HCT116 (cell line): ENCODE data around the gene CYSRT1. TPM values are rescaled to one million over a fixed set of nuclear protein-coding genes. Genes with fewer than 3 reads are reported as not detected.

ENCODE experiments used
- ATAC-seq: fragments of 200-7000 bp; cut with Tn5 transposase; 2 replicates; pipeline ENCODE4 v1.9.1; 2020; ENCODE audit warnings: mild to moderate bottlenecking, moderate library complexity
- BruUV-seq: library from RNA; stranded (reverse); fragments of 400-500 nt; replicated peaks from 2 replicates; lab custom pipeline; 2021; lab: Mats Ljungman, UMichigan
- CTCF ChIA-PET: fragments of 300-600 bp; sonication (Branson Sonifier 250); formaldehyde crosslinking; loops from one replicate; lab custom pipeline; 2021; ENCODE audit warnings: antibody characterized with exemption; lab: Charles Lee
- POLR2A ChIA-PET: fragments of 300-600, 350-600 bp; sonication (Branson Sonifier 250); formaldehyde crosslinking; loops from one replicate; lab custom pipeline; 2021; ENCODE audit warnings: antibody characterized with exemption; lab: Charles Lee
- RAD21 ChIA-PET, 2 experiments: fragments of 300-600 bp; sonication (Branson Sonifier 250); formaldehyde crosslinking; loops; one replicate each; lab custom pipeline; 2023; ENCODE audit warnings: low total read pairs in 2 of 2; ENCODE audit not compliant: uncharacterized antibody in 2 of 2, unreplicated experiment in 2 of 2, low non-redundant PET in 1 of 2; lab: Charles Lee
- DNase-seq: peaks from one replicate; pipeline ENCODE4 v3.0.0-alpha.2; 2010; ENCODE audit warnings: low read depth, low spot score
- H2AFZ ChIP-seq: fragments of 200-600 bp; shearing (Covaris generic), sonication (generic); 2 replicates; pipeline ENCODE4 v1.6.1; 2017; ENCODE audit warnings: low read depth, mixed run types, mixed read lengths, antibody characterized with exemption, low read length; ENCODE audit not compliant: poor library complexity, severe bottlenecking
- H3K27ac ChIP-seq: 2 replicates; pipeline ENCODE4 v1.5.1; 2012; ENCODE audit warnings: low read depth, low read length
- H3K27me3 ChIP-seq: fragments of 200-600 bp; sonication (generic); 2 replicates; pipeline ENCODE4 v1.6.1; 2016; ENCODE audit warnings: mixed run types, low read length, mixed read lengths; ENCODE audit not compliant: insufficient read depth
- H3K36me3 ChIP-seq, 2 experiments: fragments of 200-500 bp in 1 of 2; fragments of 200-600 bp in 1 of 2; sonication (Bioruptor generic) in 1 of 2; sonication (generic) in 1 of 2; 2 replicates each; pipeline versions ENCODE4 v1.5.1 to v1.6.1; 2014 to 2016; ENCODE audit warnings: low read length in 2 of 2, inconsistent platforms in 1 of 2, mixed read lengths in 1 of 2, mixed run types in 1 of 2; ENCODE audit not compliant: insufficient read depth in 2 of 2, control insufficient read depth in 1 of 2
- H3K4me1 ChIP-seq, 2 experiments: fragments of 200-600 bp in 1 of 2; sonication (generic) in 1 of 2; 2 replicates each; pipeline versions ENCODE4 v1.5.1 to v1.6.1; 2012 to 2017; ENCODE audit warnings: low read length in 2 of 2, inconsistent platforms in 1 of 2, mild to moderate bottlenecking in 1 of 2, mixed read lengths in 1 of 2, mixed run types in 1 of 2, moderate library complexity in 1 of 2; ENCODE audit not compliant: insufficient read depth in 2 of 2, control insufficient read depth in 1 of 2
- H3K4me2 ChIP-seq: fragments of 200-600 bp; sonication (generic); 2 replicates; pipeline ENCODE4 v1.6.1; 2017; ENCODE audit warnings: mixed run types, low read length, mixed read lengths
- H3K4me3 ChIP-seq, 2 experiments: fragments of 200-600 bp in 1 of 2; sonication (generic) in 1 of 2; replicated peaks in 1 of 2; 2 replicates each; pipeline ENCODE4 v1.5.1; 2011 to 2016; ENCODE audit warnings: low read length in 2 of 2, control low read depth in 1 of 2, low read depth in 1 of 2, mild to moderate bottlenecking in 1 of 2, mixed read lengths in 1 of 2, mixed run types in 1 of 2
- H3K79me2 ChIP-seq: fragments of 200-600 bp; sonication (generic); 2 replicates; pipeline ENCODE4 v1.6.1; 2017; ENCODE audit warnings: mild to moderate bottlenecking, mixed run types, low read length, moderate library complexity, mixed read lengths; ENCODE audit not compliant: insufficient read depth
- H3K9ac ChIP-seq: fragments of 200-600 bp; sonication (generic); 2 replicates; pipeline ENCODE4 v1.6.1; 2016; ENCODE audit warnings: low read length, mixed read lengths
- H3K9me2 ChIP-seq: fragments of 200-600 bp; sonication (generic), shearing (Covaris generic); 2 replicates; pipeline ENCODE4 v1.6.1; 2017; ENCODE audit warnings: mixed run types, mild to moderate bottlenecking, moderate library complexity; ENCODE audit not compliant: insufficient read depth
- H3K9me3 ChIP-seq, 2 experiments: fragments of 200-500 bp in 1 of 2; fragments of 200-600 bp in 1 of 2; sonication (Bioruptor generic) in 1 of 2; sonication (generic) in 1 of 2; 2 replicates each; pipeline ENCODE4 v1.6.1; 2014 to 2017; ENCODE audit warnings: low read length in 2 of 2, mixed read lengths in 2 of 2, inconsistent platforms in 1 of 2, low read depth in 1 of 2, mild to moderate bottlenecking in 1 of 2, mixed run types in 1 of 2, moderate library complexity in 1 of 2; ENCODE audit not compliant: control insufficient read depth in 1 of 2, insufficient read depth in 1 of 2
- H4K20me1 ChIP-seq: fragments of 200-600 bp; sonication (generic), shearing (Covaris generic); 2 replicates; pipeline ENCODE4 v1.6.1; 2017; ENCODE audit warnings: mixed run types, mild to moderate bottlenecking, moderate library complexity; ENCODE audit not compliant: insufficient read depth
- ATF3 ChIP-seq: IDR thresholded peaks from 2 replicates; pipeline ENCODE4 v1.6.1; 2012
- CBX3 ChIP-seq: IDR thresholded peaks from 2 replicates; pipeline ENCODE4 v1.6.1; 2012; ENCODE audit warnings: low read depth
- CEBPB ChIP-seq: IDR thresholded peaks from 2 replicates; pipeline ENCODE4 v1.6.1; 2012; ENCODE audit warnings: low read depth
- EGR1 ChIP-seq: IDR thresholded peaks from 2 replicates; pipeline ENCODE4 v1.6.1; 2012; ENCODE audit warnings: low read depth
- ELF1 ChIP-seq: IDR thresholded peaks from 2 replicates; pipeline ENCODE4 v1.6.1; 2012; ENCODE audit warnings: low read depth, borderline replicate concordance
- EZH2 ChIP-seq: fragments of 200-600 bp; sonication (generic); IDR thresholded peaks from 2 replicates; pipeline ENCODE4 v1.6.1; 2017; ENCODE audit warnings: antibody characterized with exemption, mixed run types
- EZH2phosphoT487 ChIP-seq: fragments of 200-600 bp; IDR thresholded peaks from 2 replicates; pipeline ENCODE4 v1.6.1; 2018; ENCODE audit warnings: antibody characterized with exemption, borderline replicate concordance
- FOSL1 ChIP-seq: IDR thresholded peaks from 2 replicates; pipeline ENCODE4 v1.6.1; 2012; ENCODE audit warnings: low read depth
- JUND ChIP-seq: IDR thresholded peaks from 2 replicates; pipeline ENCODE4 v1.6.1; 2012
- MAX ChIP-seq: IDR thresholded peaks from 2 replicates; pipeline ENCODE4 v1.6.1; 2012
- POLR2A ChIP-seq: IDR thresholded peaks from 2 replicates; pipeline ENCODE4 v1.7.0; 2011; ENCODE audit warnings: borderline replicate concordance; ENCODE audit not compliant: insufficient read depth, insufficient read length; ENCODE audit errors: extremely low read depth
- POLR2AphosphoS5 ChIP-seq: IDR thresholded peaks from 2 replicates; pipeline ENCODE4 v1.6.1; 2011; ENCODE audit warnings: mild to moderate bottlenecking, low read depth, low read length, moderate library complexity
- RAD21 ChIP-seq: IDR thresholded peaks from 2 replicates; pipeline ENCODE4 v1.6.1; 2012; ENCODE audit warnings: low read depth, mild to moderate bottlenecking
- REST ChIP-seq: IDR thresholded peaks from 2 replicates; pipeline ENCODE4 v1.6.1; 2012; ENCODE audit warnings: low read depth
- SIN3A ChIP-seq: IDR thresholded peaks from 2 replicates; pipeline ENCODE4 v1.6.1; 2012; ENCODE audit warnings: low read depth
- TCF7L2 ChIP-seq: IDR thresholded peaks from 2 replicates; pipeline ENCODE4 v1.7.0; 2011; ENCODE audit warnings: borderline replicate concordance, inconsistent platforms; ENCODE audit not compliant: insufficient read depth, insufficient read length; ENCODE audit errors: extremely low read depth
- YY1 ChIP-seq: IDR thresholded peaks from 2 replicates; pipeline ENCODE4 v1.6.1; 2011; ENCODE audit warnings: low read length, low read depth, moderate library complexity, mild to moderate bottlenecking; ENCODE audit not compliant: insufficient replicate concordance; ENCODE audit errors: extremely low read depth
- ZBTB33 ChIP-seq: IDR thresholded peaks from 2 replicates; pipeline ENCODE4 v1.6.1; 2011; ENCODE audit warnings: mild to moderate bottlenecking, low read length, moderate library complexity; ENCODE audit not compliant: insufficient replicate concordance; ENCODE audit errors: extremely low read depth
- ZFX ChIP-seq: fragments of 450-650 bp; IDR thresholded peaks from 2 replicates; pipeline ENCODE4 v1.6.1; 2017
- ZNF274 ChIP-seq: fragments of 200-500 bp; sonication (Bioruptor generic); IDR thresholded peaks from 2 replicates; pipeline ENCODE4 v1.6.1; 2014; ENCODE audit warnings: mild to moderate bottlenecking, low read depth, low read length, inconsistent platforms
- intact Hi-C: fragments of 100-400 bp; cut with micrococcal nuclease; formaldehyde crosslinking; loops from 2 replicates; pipeline ENCODE4 v1.10.0; 2022
- total RNA-seq: library from RNA; stranded (reverse); gene quantifications from one replicate; pipeline ENCODE4 v1.2.1, GENCODE V29; 2021; ENCODE audit not compliant: unreplicated experiment

The CYSRT1 gene
- total RNA-seq, 1 experiment from 2014 or later: 4.3 TPM

GRCh38 chr9:137175345-137175961, 49.5 kb upstream of the CYSRT1 start:
- no TSS peak for BruUV-seq
- ATAC-seq: no peak

More at GRCh38 chr9:137175345-137175961, 49.5 kb upstream of the CYSRT1 start:
- no peaks in the 10 kb centered on the region for H3K9me2 ChIP-seq
- H3K4me3 ChIP-seq: no peak overlapping the region
- intact Hi-C loops: no loop called here
- no peak overlapping the region for H3K27ac ChIP-seq
- H3K9ac ChIP-seq: no peak overlapping the region
- no peak for TF ChIP-seq ATF3
- no peak for TF ChIP-seq EZH2
- no peak for TF ChIP-seq RAD21
- no peak for TF ChIP-seq CBX3
- no peak for TF ChIP-seq ZBTB33
- no peak for TF ChIP-seq POLR2AphosphoS5
- no peak for TF ChIP-seq JUND
- no peak for TF ChIP-seq ELF1
- no peak for TF ChIP-seq YY1
- TF ChIP-seq REST: no peak
- TF ChIP-seq MAX: no peak
- TF ChIP-seq EZH2phosphoT487: no peak
- no peak for TF ChIP-seq SIN3A
- TF ChIP-seq CEBPB: no peak
- TF ChIP-seq ZNF274: no peak
- TF ChIP-seq FOSL1: no peak
- TF ChIP-seq ZFX: no peak
- TF ChIP-seq TCF7L2: no peak
- TF ChIP-seq EGR1: no peak
- TF ChIP-seq POLR2A: no peak
- H3K9me3 ChIP-seq: no peaks in the 10 kb centered on the region
- no peaks in the 10 kb centered on the region for H4K20me1 ChIP-seq
- H3K79me2 ChIP-seq: no peaks in the 10 kb centered on the region
- RAD21 ChIA-PET: no interaction called here
- CTCF ChIA-PET: no interaction called here
- H3K4me2 ChIP-seq: no peak overlapping the region
- POLR2A ChIA-PET: interaction anchor here (1.6 kb wide), 1 partner anchor 12 kb away, joined by 5 read pairs; no protein-coding TSS in a partner anchor
- peaks cover 0 to 3% of the 10 kb centered on the region in 2 experiments; a peak in 2 of 4 replicates for H3K36me3 ChIP-seq
- H3K4me1 ChIP-seq: peaks cover 0 to 17% of the 10 kb centered on the region in 2 experiments; a peak in 2 of 4 replicates
- no peak overlapping the region for H2AFZ ChIP-seq
- H3K27me3 ChIP-seq: no peaks in the 10 kb centered on the region
- DNase-seq: no peak
